Stimulated activated effector memory CD8-positive, alpha-beta T cell treated with anti-CD3 and anti-CD28 coated beads, Interleukin-12 subunit alpha, Interleukin-12 subunit beta, amount 100 ng/mL, for 72 hours (primary cell): ENCODE results near the gene NACAD.

Experiments used
- ATAC-seq: fragments of 150-1000 bp; cut with Tn5 transposase; 2 replicates; pipeline ENCODE4 v1.10.0; 2021
- DNase-seq, 2 donors: peaks; one replicate each; pipeline ENCODE4 v3.0.0; 2021 to 2022; ENCODE audit warnings: low spot score in 2 of 2
- H3K27ac Mint-ChIP-seq: one replicate; pipeline ENCODE4 v1.8.0; 2022; ENCODE audit warnings: mild to moderate bottlenecking, mixed read lengths
- H3K36me3 Mint-ChIP-seq: one replicate; pipeline ENCODE4 v1.8.0; 2022; ENCODE audit warnings: mild to moderate bottlenecking, mixed read lengths
- H3K4me1 Mint-ChIP-seq: one replicate; pipeline ENCODE4 v1.8.0; 2022; ENCODE audit warnings: mixed read lengths
- H3K4me3 Mint-ChIP-seq: one replicate; pipeline ENCODE4 v1.8.0; 2022; ENCODE audit warnings: mild to moderate bottlenecking, mixed read lengths
- H3K9me3 Mint-ChIP-seq: one replicate; pipeline ENCODE4 v1.8.0; 2022; ENCODE audit warnings: mixed read lengths

The NACAD gene

DNA sequence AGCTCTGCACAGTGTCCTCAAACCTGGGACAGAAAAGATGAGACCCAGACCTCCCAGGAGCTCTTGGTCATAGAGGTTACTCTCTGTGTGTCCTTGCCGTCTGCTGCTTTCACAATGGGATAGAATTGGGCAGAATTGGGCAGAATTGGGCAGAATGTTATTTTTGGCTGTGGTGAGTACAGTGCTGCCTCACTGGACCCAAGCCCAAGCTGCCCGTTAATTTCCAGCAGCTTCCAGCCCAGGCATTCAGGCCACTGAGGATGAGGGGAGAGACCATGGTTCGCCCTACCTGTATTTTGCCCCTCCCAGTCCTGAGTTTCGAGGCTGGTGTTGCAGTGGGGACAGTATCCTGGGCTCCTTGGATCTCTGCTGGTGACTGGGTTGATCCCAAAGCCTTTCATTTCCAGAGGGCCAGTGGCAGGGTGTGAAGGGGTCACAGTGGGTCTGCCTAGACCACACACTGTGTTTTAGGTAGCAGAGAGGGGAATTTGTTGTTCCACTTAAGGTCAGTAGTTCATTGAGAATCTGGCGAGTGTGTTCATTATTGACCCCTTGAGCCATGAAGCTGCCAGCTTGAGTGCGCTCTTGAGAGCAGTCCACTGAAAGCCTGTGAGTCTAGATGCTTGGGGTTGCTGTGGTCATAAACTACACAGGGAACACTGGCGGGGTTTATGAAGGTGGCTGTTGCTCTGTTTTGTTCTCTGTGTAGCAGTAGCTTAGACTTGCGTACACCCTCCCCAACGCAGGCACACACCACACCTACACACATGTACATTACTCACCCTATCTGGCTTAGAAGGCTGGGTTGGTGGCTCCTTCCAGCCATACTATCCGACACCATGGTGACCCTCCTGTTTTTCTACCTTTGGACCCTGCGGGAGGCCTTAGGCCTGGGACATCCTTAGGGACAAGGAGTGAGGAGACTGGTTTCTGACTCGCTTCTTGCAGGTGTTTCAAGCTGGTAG is 23.5 kb downstream of the NACAD start:
- Mint-ChIP-seq H3K9me3 (no peaks in the 10 kb centered on the region), H3K4me3 (no peak overlapping the region), H3K4me1 (peaks cover 70% of the 10 kb centered on the region), H3K27ac (peak overlapping the region; percentile 57), H3K36me3 (peaks cover 90% of the 10 kb centered on the region)
- no peak for DNase-seq
- ATAC-seq: no peak

DNA sequence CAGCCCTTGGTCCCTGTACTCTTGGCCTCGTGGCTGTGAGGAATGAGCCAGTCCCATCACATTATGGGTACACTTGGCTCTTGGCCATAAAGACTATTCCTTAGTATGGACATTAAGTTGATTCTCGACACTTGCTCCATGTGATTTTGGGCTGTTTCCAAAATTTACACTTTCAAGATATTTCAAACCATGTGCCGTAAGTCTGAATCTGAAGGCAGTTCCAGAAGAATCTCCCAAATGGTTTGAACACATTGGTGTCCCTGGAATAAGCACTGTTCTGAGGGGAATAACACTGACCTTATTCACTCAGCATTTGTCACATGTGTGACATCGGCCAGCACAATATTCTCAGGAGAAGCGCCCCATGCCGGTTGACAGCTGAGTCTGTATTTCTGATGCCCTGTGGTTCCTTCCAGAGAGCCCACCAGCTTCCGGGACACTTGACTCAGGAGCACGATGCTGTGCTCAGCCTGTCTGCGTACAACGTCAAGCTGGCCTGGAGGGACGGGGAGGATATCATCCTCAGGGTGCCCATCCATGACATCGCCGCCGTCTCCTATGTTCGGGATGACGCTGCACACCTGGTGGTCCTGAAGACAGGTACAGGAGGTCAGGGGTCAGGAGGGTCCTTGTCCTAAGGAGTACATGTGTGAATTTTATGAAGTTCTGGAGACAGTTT is 24.6 kb downstream of the NACAD start:
- Mint-ChIP-seq H3K4me3 (no peak overlapping the region), H3K36me3 (peaks cover 78% of the 10 kb centered on the region), H3K27ac (peak overlapping the region; percentile 64), H3K9me3 (no peaks in the 10 kb centered on the region), H3K4me1 (peaks cover 77% of the 10 kb centered on the region)
- ATAC-seq (no peak), DNase-seq (no peak)

DNA sequence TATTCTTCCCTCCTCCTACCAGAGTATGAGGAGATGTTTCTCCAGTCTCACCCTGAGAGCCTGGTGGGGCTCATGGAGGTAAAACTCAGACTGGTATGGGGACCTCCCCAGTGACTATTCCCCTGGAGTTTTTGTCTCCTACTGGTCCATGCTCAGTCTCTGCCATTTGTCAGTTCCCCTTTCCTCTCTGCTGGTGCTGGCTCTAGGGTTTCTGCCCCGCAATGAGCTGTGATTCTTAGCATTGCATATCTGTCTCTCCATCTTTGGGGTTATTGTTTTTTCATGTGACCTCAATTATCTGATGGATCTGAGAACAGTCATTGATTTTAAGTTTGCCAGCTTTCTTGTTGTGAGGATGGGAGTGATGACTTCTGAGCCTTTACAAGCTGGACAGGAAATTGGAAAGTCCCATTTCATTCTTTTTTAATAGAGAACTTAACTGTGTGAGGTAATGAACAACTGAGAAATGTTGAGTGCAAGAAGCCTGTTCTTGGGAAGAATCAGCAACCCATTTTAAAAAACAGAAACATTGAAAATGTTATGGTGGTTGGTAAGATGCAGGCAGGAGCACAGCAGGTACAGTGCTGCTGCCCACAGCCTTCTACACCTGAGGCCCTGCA is 26.9 kb downstream of the NACAD start:
- no peak for DNase-seq
- Mint-ChIP-seq H3K36me3 (peaks cover 56% of the 10 kb centered on the region), H3K4me3 (no peak overlapping the region), H3K27ac (peak overlapping the region; percentile 49), H3K9me3 (no peaks in the 10 kb centered on the region), H3K4me1 (peaks cover 77% of the 10 kb centered on the region)
- ATAC-seq: no peak

DNA sequence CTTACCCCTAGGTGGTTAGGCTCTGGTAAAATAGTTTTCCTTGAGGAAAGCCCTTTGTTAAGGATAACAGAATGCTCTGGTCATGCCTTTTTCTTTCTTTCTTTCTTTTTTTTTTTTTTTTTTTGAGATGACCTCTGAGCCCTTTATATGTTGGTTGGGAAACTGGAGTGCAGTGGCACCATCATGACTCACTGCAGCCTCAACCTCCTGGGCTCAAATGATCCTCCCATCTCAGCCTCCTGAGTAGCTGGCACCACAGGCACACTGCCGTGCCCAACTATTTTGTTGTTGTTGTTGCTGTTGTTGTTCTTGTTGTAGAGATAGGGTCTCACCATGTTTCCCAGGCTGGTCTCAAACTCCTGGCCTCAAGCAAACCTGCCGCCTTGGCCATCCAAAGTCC is 27.4 kb downstream of the NACAD start:
- no peaks in the 10 kb centered on the region for H3K9me3 Mint-ChIP-seq
- DNase-seq: no peak
- H3K36me3 Mint-ChIP-seq: peaks cover 50% of the 10 kb centered on the region
- H3K4me3 Mint-ChIP-seq: no peak overlapping the region
- peak overlapping the region; percentile 49 for H3K27ac Mint-ChIP-seq
- H3K4me1 Mint-ChIP-seq: peaks cover 76% of the 10 kb centered on the region
- no peak for ATAC-seq

DNA sequence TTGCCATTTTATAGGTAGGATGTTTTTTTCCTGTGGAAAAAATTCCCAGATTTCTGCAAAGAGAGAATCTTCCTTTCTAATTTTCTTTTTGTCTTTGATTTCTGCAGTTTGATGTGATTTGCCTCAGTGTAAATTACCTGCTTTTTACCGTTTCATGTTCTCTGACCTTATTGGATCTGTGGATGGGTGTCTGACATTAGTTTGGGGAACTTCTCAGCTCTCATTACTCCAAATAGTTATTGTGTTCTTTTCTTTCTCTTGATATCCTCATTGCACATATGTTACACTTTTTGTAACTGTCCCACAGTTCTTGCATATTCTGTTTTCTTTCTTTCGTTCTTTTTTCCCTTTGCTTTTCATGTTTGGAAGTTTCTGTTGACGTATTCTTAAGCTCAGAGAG is 28.5 kb downstream of the NACAD start:
- Mint-ChIP-seq H3K4me1 (peaks cover 74% of the 10 kb centered on the region), H3K4me3 (no peak overlapping the region), H3K27ac (peak overlapping the region; percentile 49), H3K9me3 (no peaks in the 10 kb centered on the region), H3K36me3 (peaks cover 45% of the 10 kb centered on the region)
- ATAC-seq (no peak), DNase-seq (no peak)

DNA sequence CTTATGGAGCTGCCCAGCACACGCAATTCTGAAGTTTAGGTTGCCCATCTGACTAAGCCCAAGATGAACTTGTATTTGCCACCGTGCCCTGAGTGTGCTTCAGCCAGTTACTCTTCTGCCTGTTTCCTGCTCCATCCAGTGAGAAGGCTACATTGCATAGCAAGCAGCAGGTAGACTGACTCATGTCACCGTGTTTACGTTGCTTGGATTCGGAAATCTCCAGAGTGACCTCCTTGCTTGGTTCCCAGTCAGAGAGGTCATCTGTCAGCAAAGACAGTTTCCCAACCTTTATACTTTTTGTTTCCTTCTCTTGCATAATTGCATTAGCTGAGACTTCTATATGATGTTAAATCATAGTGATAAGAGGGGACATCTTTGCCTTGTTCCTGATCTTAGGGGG is 30.9 kb downstream of the NACAD start:
- H3K27ac Mint-ChIP-seq: peak overlapping the region; percentile 20
- peaks cover 31% of the 10 kb centered on the region for H3K36me3 Mint-ChIP-seq

DNA sequence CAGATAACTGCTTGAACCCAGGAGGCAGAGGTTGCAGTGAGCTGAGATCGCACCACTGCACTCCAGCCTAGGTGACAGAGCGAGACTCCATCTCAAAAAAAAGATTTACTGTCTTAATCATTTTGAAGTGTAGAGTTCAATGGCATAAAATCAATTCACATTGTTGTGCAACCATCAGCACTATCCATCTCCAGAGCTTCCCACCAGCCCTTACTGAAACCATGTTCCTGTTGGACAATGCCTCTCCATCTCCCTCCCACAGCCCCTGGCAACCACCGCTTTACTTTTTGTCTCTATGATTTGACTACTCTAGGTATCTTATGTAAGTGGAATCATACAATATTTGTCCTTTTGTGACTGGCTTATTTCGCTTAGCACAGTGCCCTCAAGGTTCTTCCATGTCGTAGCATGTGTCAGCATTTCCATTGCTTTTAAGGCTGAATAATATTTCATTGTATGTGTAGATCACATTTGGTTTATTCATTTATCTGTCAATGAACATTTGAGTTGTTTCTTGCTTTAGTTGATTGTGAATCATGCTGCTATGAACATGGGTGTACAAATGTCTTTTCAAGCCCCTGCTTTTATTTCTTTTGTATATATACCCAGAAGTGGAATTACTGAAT is 33.1 kb downstream of the NACAD start:
- Mint-ChIP-seq H3K27ac (peak overlapping the region; percentile 41), H3K4me3 (no peak overlapping the region), H3K36me3 (peaks cover 25% of the 10 kb centered on the region), H3K4me1 (peaks cover 74% of the 10 kb centered on the region), H3K9me3 (no peaks in the 10 kb centered on the region)
- DNase-seq: no peak
- ATAC-seq: no peak

More for the DNA sequence above, 30.9 kb downstream of the NACAD start:
- ATAC-seq: no peak
- Mint-ChIP-seq H3K4me3 (no peak overlapping the region), H3K9me3 (no peaks in the 10 kb centered on the region), H3K4me1 (peaks cover 79% of the 10 kb centered on the region)
- no peak for DNase-seq

DNA sequence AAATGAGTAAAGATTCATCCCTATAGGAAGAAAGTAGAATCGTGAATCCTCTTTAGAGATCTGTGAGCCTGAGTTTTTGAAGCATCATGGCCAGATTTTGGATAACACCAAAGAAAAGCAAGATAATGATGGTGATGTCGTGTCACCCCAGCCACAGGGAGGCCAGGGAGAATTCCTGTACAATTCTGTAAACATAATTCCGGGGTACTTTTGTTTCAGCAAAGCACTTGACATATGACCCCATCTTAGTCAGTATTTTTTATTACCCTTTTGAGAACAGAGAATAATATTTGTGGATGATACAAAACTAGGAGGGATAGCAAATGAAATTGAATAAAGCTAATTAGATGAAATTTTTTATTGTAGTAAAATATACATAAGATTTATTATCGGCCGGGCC is 33.8 kb downstream of the NACAD start:
- Mint-ChIP-seq H3K36me3 (peaks cover 25% of the 10 kb centered on the region), H3K4me3 (no peak overlapping the region), H3K9me3 (no peaks in the 10 kb centered on the region), H3K27ac (peak overlapping the region; percentile 87), H3K4me1 (peaks cover 74% of the 10 kb centered on the region)
- DNase-seq (no peak), ATAC-seq (no peak)

DNA sequence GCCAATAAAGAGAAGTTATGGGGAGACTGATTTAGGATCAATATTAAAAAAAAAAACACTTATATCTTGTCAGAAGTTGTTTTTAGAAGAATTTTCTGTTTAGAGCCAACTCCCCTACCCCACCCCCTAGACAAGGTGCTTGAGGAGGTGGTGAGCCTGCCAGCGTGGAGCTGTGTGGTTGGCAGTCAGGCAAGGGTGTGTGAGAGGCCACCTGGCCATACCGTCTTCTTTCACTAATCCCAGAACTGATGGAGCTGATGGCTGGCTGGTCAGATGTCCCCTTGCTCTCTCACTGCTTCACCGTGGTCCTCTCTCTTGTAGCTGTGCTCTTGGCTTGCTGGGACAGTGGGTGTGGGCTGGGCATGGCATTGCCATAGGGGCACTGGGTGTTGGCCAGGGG is 34.3 kb downstream of the NACAD start:
- peaks cover 70% of the 10 kb centered on the region for H3K4me1 Mint-ChIP-seq
- DNase-seq: no peak
- H3K9me3 Mint-ChIP-seq: no peaks in the 10 kb centered on the region
- no peak overlapping the region for H3K4me3 Mint-ChIP-seq
- H3K36me3 Mint-ChIP-seq: peaks cover 25% of the 10 kb centered on the region
- ATAC-seq: no peak
- H3K27ac Mint-ChIP-seq: peak overlapping the region; percentile 87

DNA sequence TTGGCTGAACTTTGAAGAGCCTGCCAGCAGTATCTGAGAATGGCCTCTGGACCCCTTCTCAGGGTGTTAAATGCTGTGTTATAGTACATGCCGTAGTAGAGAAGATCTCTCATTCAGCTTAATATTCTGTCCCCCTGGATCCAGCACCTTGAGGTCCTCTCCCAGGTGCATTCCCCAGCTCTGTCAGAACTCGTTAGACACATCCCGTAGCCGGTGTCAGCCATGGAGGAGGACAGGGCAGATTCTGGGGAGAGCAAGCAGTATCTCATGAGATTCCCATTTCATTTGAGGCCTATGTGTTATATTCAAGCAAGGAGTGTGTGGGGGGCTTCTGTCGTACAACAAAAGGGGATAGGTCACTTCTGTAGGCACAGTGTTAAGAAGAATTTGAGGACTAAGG is 34.8 kb downstream of the NACAD start:
- ATAC-seq (no peak), DNase-seq (no peak)
- no peaks in the 10 kb centered on the region for H3K9me3 Mint-ChIP-seq
- H3K36me3 Mint-ChIP-seq: peaks cover 25% of the 10 kb centered on the region
- peaks cover 70% of the 10 kb centered on the region for H3K4me1 Mint-ChIP-seq
- peak overlapping the region; percentile 87 for H3K27ac Mint-ChIP-seq
- no peak overlapping the region for H3K4me3 Mint-ChIP-seq

DNA sequence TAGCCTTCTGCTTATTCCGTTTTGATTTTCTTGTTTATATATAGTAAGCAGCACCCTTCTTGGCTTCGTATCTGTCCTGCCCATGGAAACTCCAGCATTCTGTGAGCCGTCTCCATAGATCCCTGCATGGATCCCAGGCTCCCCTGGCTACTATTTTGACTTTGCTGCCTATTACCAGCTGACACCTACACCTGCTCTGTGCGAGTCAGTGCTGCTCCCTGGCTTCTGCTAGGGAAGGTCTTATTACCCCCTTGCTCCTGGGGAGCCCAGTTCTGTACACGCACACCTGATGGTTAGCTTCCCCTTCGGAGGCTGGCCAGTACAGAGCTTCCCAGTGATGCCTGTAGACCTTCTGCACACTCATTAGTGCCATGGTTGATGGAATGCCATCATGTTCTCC is 35.4 kb downstream of the NACAD start:
- Mint-ChIP-seq H3K4me3 (no peak overlapping the region), H3K4me1 (peaks cover 67% of the 10 kb centered on the region), H3K36me3 (peaks cover 27% of the 10 kb centered on the region), H3K9me3 (no peaks in the 10 kb centered on the region), H3K27ac (peak overlapping the region; percentile 87)
- DNase-seq (no peak), ATAC-seq (no peak)

DNA sequence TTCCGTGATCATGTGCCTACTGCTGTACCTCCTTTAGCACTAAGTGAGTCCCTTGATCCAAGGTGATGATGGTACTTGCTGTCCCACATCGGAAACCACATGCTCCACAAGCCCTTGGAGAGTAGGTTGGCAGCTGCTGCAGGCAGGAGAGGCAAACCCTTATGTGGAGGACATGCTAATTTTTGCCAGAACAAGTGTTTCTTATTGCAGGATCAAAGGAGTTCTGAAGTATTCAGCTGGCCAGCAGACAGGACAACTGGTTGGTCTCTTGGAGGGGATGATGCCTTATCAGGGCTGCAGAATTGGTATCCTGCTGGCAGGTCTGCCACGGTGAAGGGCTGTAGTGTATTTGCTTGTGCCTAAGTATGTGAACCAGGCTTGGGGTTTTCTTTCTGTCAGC is 36.8 kb downstream of the NACAD start:
- H3K4me1 Mint-ChIP-seq: peaks cover 60% of the 10 kb centered on the region
- peaks cover 40% of the 10 kb centered on the region for H3K36me3 Mint-ChIP-seq
- H3K27ac Mint-ChIP-seq: peak overlapping the region; percentile 71
- H3K4me3 Mint-ChIP-seq: no peak overlapping the region
- no peaks in the 10 kb centered on the region for H3K9me3 Mint-ChIP-seq
- DNase-seq (no peak), ATAC-seq (no peak)

DNA sequence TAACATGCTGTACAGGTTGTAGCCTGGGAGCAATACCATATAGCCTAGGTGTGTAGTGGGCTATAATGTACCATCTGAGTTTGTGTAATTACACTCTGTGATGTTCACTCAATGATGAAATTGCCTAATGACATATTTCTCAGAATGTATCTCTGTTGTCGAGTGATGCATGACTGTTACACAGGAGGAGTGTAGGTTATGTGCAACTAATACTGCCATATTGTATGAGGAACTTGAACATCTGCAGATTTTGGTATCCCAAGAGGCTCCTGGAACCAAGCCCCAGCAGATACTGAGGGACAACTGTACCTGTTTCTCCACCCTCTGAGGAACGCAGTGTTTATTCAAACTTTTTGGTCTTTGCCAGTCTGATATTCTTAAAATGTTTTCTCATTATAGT is 38.6 kb downstream of the NACAD start:
- no peaks in the 10 kb centered on the region for H3K9me3 Mint-ChIP-seq
- H3K4me1 Mint-ChIP-seq: peaks cover 50% of the 10 kb centered on the region
- peak overlapping the region; percentile 66 for H3K27ac Mint-ChIP-seq
- no peak for ATAC-seq
- no peak overlapping the region for H3K4me3 Mint-ChIP-seq
- H3K36me3 Mint-ChIP-seq: peaks cover 52% of the 10 kb centered on the region
- DNase-seq: no peak

DNA sequence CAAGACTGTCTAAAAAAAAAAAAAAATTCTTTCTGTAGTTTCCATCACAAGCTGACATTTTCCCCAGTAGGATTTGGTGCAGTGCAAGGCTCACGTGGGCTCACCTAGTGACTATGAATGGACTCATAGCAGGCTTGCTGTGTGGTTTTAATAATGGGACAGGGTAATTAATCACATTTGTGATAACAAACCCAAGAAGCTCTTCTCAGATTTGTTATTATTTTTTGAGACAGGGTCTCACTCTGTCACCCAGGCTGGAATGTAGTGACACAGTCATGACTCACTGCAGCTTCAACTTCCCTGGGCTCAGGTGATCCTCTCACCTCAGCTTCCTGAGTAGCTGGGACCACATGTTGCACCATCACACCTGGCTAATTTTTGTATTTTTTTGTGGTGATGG is 40.0 kb downstream of the NACAD start:
- Mint-ChIP-seq H3K4me3 (no peak overlapping the region), H3K9me3 (no peaks in the 10 kb centered on the region), H3K36me3 (peaks cover 57% of the 10 kb centered on the region), H3K4me1 (peaks cover 44% of the 10 kb centered on the region), H3K27ac (no peak overlapping the region)
- no peak for ATAC-seq
- DNase-seq: no peak

DNA sequence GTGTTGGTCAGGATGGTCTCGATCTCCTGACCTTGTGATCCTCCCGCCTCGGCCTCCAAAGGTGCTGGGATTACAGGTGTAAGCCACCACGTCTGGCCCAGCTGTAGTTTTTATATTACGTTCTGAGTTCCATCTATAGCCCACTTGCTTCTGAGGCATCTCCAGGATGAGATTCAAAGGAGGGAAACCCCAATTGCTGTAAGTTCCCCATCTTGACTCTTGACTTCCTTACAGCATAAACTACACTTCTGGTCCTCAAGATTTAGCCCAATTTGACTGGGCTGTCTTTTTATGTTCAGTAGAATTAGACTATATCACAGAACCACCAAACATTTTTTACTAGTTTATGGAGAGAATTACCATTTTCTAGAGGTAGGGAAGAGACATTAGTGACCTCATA is 44.4 kb downstream of the NACAD start:
- no peak for DNase-seq
- H3K36me3 Mint-ChIP-seq: peaks cover 92% of the 10 kb centered on the region
- H3K4me3 Mint-ChIP-seq: no peak overlapping the region
- peaks cover 45% of the 10 kb centered on the region for H3K4me1 Mint-ChIP-seq
- H3K27ac Mint-ChIP-seq: peak overlapping the region; percentile 91
- no peak for ATAC-seq
- H3K9me3 Mint-ChIP-seq: no peaks in the 10 kb centered on the region
